Mucosa of descending colon (tissue), 3 donors: ENCODE data around the gene GNB1. TPM values are rescaled to one million over a fixed set of nuclear protein-coding genes. Genes with fewer than 3 reads are reported as not detected.

Experiments
- ATAC-seq: fragments of 200-7000 bp; cut with Tn5 transposase; one replicate; pipeline ENCODE4 v1.9.1; 2020; ENCODE audit warnings: mild to moderate bottlenecking, moderate library complexity
- DNase-seq, 3 donors: peaks; one replicate each; pipeline ENCODE4 v3.0.0-alpha.2; 2020
- H3K36me3 ChIP-seq: fragments of 200-600 bp; one replicate; pipeline ENCODE4 v1.8.0; 2021; ENCODE audit warnings: low read depth, mild to moderate bottlenecking
- H3K4me1 ChIP-seq: fragments of 200-600 bp; one replicate; pipeline ENCODE4 v1.8.0; 2021; ENCODE audit warnings: low read depth, mild to moderate bottlenecking
- H3K4me3 ChIP-seq: fragments of 200-600 bp; one replicate; pipeline ENCODE4 v1.8.0; 2021; ENCODE audit warnings: mild to moderate bottlenecking
- H3K9me3 ChIP-seq: fragments of 200-600 bp; one replicate; pipeline ENCODE4 v1.8.0; 2021; ENCODE audit warnings: mild to moderate bottlenecking
- CTCF ChIP-seq: fragments of 200-600 bp; IDR thresholded peaks from one replicate; pipeline ENCODE4 v1.8.0; 2022; ENCODE audit warnings: antibody characterized with exemption, mild to moderate bottlenecking
- intact Hi-C, 2 donors: fragments of 100-400 bp; cut with DNase I in 1 of 2; cut with micrococcal nuclease in 1 of 2; formaldehyde crosslinking; loops; one replicate each; pipeline versions ENCODE4 v1.11.0 to v1.11.1; 2022; cut with DNase I, micrococcal nuclease
- total RNA-seq, 3 donors: library from RNA; stranded (reverse); fragmentation: NEBNext Ultra II Directional in 2 of 3; extraction: Animal tissue kit (Norgen Biotek cat#: 25700) in 2 of 3; gene quantifications; one replicate each; pipeline versions ENCODE4 v1.2.1 to v1.2.4, GENCODE V29; 2021 to 2023
- donor health status: DM: no; HTN: no; CAD: no; lungs with moderate emphysema.
- donor health status: DM: no; HTN: no; CAD: no.
- donor health status: DM: no; HTN: yes; CAD: no.

Gene GNB1
- total RNA-seq, 3 donors from 2014 or later = 314 to 329 (median 318) TPM

GRCh38 chr1:1847890-1848289 is 43.0 kb downstream of the GNB1 start:
- intact Hi-C loops = no loop called here
- Histone ChIP-seq H3K9me3 (no peaks in the 10 kb centered on the region), H3K4me1 (peaks cover 30% of the 10 kb centered on the region), H3K4me3 (no peak overlapping the region), H3K36me3 (no peaks in the 10 kb centered on the region)
- ATAC-seq = peak; percentile 31
- no peak for DNase-seq
- no peak for TF ChIP-seq CTCF

GRCh38 chr1:1847061-1847850 is 43.6 kb downstream of the GNB1 start:
- ATAC-seq = peak; percentile 89
- TF ChIP-seq CTCF = no peak
- peaks cover 36% of the 10 kb centered on the region for H3K4me1 ChIP-seq
- intact Hi-C loops = no loop called here
- no peak overlapping the region for H3K4me3 ChIP-seq
- no peaks in the 10 kb centered on the region for H3K36me3 ChIP-seq
- no peaks in the 10 kb centered on the region for H3K9me3 ChIP-seq
- DNase-seq = peak in 1 of 3 donors; percentile 40

- no peak for TF ChIP-seq CTCF
- no peak for DNase-seq
- no peak for ATAC-seq
- Histone ChIP-seq H3K4me1 (peaks cover 42% of the 10 kb centered on the region), H3K4me3 (no peak overlapping the region), H3K9me3 (no peaks in the 10 kb centered on the region), H3K36me3 (no peaks in the 10 kb centered on the region)
- intact Hi-C loops = no loop called here
Observed at GRCh38 chr1:1846386-1846918, 44.4 kb downstream of the GNB1 start.

- TF ChIP-seq CTCF = no peak
- Histone ChIP-seq H3K4me3 (no peak overlapping the region), H3K4me1 (peaks cover 31% of the 10 kb centered on the region), H3K9me3 (no peaks in the 10 kb centered on the region), H3K36me3 (no peaks in the 10 kb centered on the region)
- no peak for ATAC-seq
- intact Hi-C loops = no loop called here
- DNase-seq = peak in 1 of 3 donors; percentile 41
Observed at GRCh38 chr1:1842360-1843146, 48.3 kb downstream of the GNB1 start.

- Histone ChIP-seq H3K4me1 (peaks cover 22% of the 10 kb centered on the region), H3K9me3 (no peaks in the 10 kb centered on the region)
- intact Hi-C loops = no loop called here
Observed at GRCh38 chr1:1841575-1841995, 49.3 kb downstream of the GNB1 start.

More at GRCh38 chr1:1841575-1841995, 49.3 kb downstream of the GNB1 start:
- Histone ChIP-seq H3K4me3 (no peak overlapping the region), H3K36me3 (no peaks in the 10 kb centered on the region)
- peak; percentile 63 for ATAC-seq
- no peak for DNase-seq
- TF ChIP-seq CTCF = no peak
